SK-MEL-5 (cell line): Measurements from ENCODE around the gene TMEM115. TPM values are rescaled to one million over a fixed set of nuclear protein-coding genes. Genes with fewer than 3 reads are reported as not detected.

Experiments used
- total RNA-seq: library from RNA; depleted of rRNA; stranded (reverse); fragments of >200 nt; shearing (Covaris generic); gene quantifications from 2 replicates; pipeline ENCODE4 v1.2.3, GENCODE V29; 2014; rRNA removed

Gene TMEM115
- total RNA-seq, 1 experiment from 2014 or later, result 40.8 TPM

Other genes starting within 250 kb of the TMEM115 start
- gene SEMA3F, start 204.2 kb downstream of the TMEM115 start, total RNA-seq, result 1.5 and 2.5 TPM in 2 replicates
- gene GNAT1, start 167.9 kb downstream of the TMEM115 start, total RNA-seq, result not detected in 2 replicates
- gene SLC38A3, start 154.2 kb downstream of the TMEM115 start, total RNA-seq, result 0.13 and 0.42 TPM in 2 replicates
- gene GNAI2, start 123.3 kb downstream of the TMEM115 start, total RNA-seq, result 73.8 and 77.3 TPM in 2 replicates
- 0.85 and 0.96 TPM in 2 replicates for gene SEMA3B, start 90.4 kb downstream of the TMEM115 start, total RNA-seq
- not detected in 2 replicates for gene LSMEM2, start 80.4 kb downstream of the TMEM115 start, total RNA-seq
- gene IFRD2, start 67.1 kb downstream of the TMEM115 start, total RNA-seq, result 80.5 and 80.7 TPM in 2 replicates
- gene HYAL3, start 60.1 kb downstream of the TMEM115 start, total RNA-seq, result 4.1 and 5.7 TPM in 2 replicates
- 4.2 and 4.6 TPM in 2 replicates for gene NAA80, start 60.1 kb downstream of the TMEM115 start, total RNA-seq
- gene HYAL1, start 55.9 kb downstream of the TMEM115 start, total RNA-seq, result 0.24 and 1.1 TPM in 2 replicates
- 78.5 and 86.4 TPM in 2 replicates for gene HYAL2, start 36.8 kb downstream of the TMEM115 start, total RNA-seq
- gene TUSC2, start 31.3 kb downstream of the TMEM115 start, total RNA-seq, result 32.4 and 34.4 TPM in 2 replicates
- 8.3 and 9.3 TPM in 2 replicates for gene RASSF1, start 18.7 kb downstream of the TMEM115 start, total RNA-seq
- gene ZMYND10, start 13.8 kb downstream of the TMEM115 start, total RNA-seq, result 0.61 TPM in 1 of 2 replicates, not detected in the other
- gene NPRL2, start 8.7 kb downstream of the TMEM115 start, total RNA-seq, result 21.9 and 24.3 TPM in 2 replicates
- gene CYB561D2, start 8.7 kb downstream of the TMEM115 start, total RNA-seq, result 31.6 and 42.1 TPM in 2 replicates
- 0.21 and 0.80 TPM in 2 replicates for gene CACNA2D2, start 144.1 kb upstream of the TMEM115 start, total RNA-seq
- gene C3orf18, start 208.2 kb upstream of the TMEM115 start, total RNA-seq, result 4.0 and 4.2 TPM in 2 replicates
- 17.7 and 18.3 TPM in 2 replicates for gene HEMK1, start 210.0 kb upstream of the TMEM115 start, total RNA-seq